HG02623 (cell line): ENCODE measurements around the gene SRP54.
A peak's percentile ranks its signal among the peaks of the same experiment; 100 is the strongest.
"Not testable (repeated sequence)": the region's sequence is repeated elsewhere in the genome, so short reads cannot be mapped to it uniquely, and the experiment has no call there.

ENCODE experiments used
- ATAC-seq: cut with Tn5 transposase; IDR thresholded peaks from one replicate; pipeline ENCODE4 v1.9.1; 2021; ENCODE audit warnings: moderate library complexity; ENCODE audit not compliant: unreplicated experiment

SRP54 gene

GRCh38 chr14:35046048-35046750, 63.4 kb downstream of the SRP54 start, which contains the start of gene FAM177A1:
TSS of gene FAM177A1 (plus strand) at chr14:35046272. CDS start at chr14:35046464, 192 bp downstream.
- ATAC-seq, result peak; percentile 90

GRCh38 chr14:35046751-35047536, 64.2 kb downstream of the SRP54 start:
- ATAC-seq, result peak; percentile 11

GRCh38 chr14:35047976-35048513, 65.3 kb downstream of the SRP54 start:
- no peak for ATAC-seq

- no peak for ATAC-seq
Measured at GRCh38 chr14:35050652-35051051, 67.9 kb downstream of the SRP54 start.

- no peak for ATAC-seq
Measured at GRCh38 chr14:35051796-35052195, 69.0 kb downstream of the SRP54 start.

GRCh38 chr14:35052637-35053036, 69.8 kb downstream of the SRP54 start:
- ATAC-seq, result no peak

- not testable (repeated sequence) for ATAC-seq
Measured at GRCh38 chr14:35061113-35061791, 78.5 kb downstream of the SRP54 start.

GRCh38 chr14:35065731-35066130, 82.9 kb downstream of the SRP54 start:
- ATAC-seq, result not testable (repeated sequence)

- no peak for ATAC-seq
Measured at GRCh38 chr14:35068238-35069012, 85.6 kb downstream of the SRP54 start.

- ATAC-seq, result no peak
Measured at GRCh38 chr14:35072226-35072625, 89.4 kb downstream of the SRP54 start.

GRCh38 chr14:35073486-35073885, 90.7 kb downstream of the SRP54 start:
- no peak for ATAC-seq

- ATAC-seq, result no peak
Measured at GRCh38 chr14:35078082-35078481, 95.3 kb downstream of the SRP54 start.
